ENCODE results near the gene MYORG.
A peak's percentile ranks its signal among the peaks of the same experiment; 100 is the strongest.

MYORG gene

DNA sequence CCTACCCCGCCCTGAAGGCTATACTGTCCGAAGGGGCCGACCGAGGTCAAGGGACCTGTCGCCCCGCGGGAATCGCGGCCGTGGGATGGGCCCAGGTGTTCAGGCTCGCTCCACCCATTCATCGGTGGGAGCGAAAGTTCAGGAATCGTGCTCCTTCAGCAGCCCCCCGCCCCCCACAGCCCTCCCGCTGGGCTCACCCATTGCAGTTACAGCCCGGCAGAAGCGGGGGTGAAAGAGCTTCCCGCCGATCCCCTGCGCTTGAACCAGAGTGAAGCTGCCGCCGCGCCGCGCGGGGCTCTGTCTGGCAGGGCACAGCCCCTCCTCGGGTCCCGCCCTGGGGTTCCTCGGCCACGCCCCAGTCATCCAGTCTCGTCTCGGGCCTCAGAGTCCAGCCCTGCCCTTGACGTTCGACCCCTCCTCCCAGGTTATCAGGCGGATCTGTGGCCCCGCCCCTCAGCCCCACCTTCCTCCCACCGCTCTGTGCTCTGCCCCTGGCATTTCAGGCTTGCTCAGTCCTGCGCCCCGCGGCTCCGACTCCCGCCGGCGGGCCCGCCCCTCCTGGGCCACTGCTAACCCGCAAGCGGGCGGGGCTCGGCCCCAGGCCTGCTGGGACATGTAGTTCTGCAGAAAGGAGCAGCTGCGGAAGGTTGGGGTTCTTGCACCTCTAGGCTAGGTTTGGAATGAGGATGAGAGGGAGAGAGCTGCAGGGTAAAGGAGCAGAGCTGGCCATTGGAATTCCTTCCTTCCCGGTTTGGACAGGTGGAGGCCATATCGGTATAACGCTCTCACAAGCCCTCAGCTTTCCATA is at the start of gene MYORG:
Gene MYORG (minus strand): TSS at position 303 of the 808 bp plus-strand sequence. CDS start 3,955 bp downstream, outside the sequence.
- peak; percentile 94 for DNase-seq

DNA sequence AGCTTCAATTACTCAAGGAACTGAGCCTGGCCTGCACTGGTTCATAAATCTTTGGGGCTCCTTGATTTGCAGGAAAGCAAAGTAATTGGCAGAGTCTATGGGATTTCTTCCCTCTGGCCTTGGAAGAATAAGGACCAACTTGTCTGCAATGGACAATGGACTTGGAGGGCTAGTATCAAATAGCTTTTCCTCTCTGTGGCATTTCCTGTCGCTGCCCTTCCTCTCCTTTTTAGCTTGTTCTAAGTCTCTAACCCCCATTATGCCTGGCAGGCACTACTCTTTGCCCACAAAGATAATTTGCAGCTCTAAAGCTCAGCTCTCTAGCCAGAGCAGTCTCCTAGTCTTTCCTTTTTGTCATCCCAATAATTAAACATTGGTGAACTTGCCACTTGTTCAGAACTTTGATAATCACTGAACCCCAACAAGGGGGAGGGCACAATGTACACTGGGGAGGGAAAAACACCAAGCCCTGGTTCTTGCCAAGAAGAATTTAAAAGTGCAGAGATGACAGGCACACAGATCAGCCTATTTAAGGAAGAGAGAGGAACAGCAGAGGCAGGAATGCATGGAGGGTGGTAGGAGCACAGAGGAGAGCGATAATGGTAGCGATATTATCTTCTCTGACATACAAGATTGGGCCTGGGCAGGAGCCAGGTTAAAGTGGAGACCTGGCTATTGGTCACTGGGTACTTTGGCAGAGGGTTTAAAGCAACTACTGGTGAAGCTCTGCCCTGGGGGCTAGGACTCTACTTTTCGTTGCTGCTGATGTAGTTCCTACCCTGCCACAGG is 43.2 kb upstream of the MYORG start:
- no peak for DNase-seq

DNA sequence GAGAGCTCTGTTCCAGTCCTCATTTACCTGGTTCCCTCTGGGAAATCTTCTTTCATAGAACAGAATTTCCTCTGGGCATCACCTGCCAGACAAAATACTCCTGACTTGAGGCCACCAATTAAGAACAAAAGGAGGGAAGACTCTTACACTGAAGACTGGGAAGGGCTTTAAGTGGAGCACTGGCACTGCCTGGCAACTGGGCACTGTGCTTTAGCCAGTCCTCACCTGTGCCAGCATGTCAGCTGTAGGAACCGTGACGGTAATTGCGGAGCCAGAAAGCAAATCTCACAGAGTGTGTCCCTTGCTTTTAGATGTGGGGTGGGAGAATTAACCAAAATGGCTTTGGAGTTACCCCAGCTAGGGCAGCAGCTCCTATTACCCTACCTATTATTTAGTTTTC is 41.0 kb upstream of the MYORG start:
- DNase-seq, result no peak

DNA sequence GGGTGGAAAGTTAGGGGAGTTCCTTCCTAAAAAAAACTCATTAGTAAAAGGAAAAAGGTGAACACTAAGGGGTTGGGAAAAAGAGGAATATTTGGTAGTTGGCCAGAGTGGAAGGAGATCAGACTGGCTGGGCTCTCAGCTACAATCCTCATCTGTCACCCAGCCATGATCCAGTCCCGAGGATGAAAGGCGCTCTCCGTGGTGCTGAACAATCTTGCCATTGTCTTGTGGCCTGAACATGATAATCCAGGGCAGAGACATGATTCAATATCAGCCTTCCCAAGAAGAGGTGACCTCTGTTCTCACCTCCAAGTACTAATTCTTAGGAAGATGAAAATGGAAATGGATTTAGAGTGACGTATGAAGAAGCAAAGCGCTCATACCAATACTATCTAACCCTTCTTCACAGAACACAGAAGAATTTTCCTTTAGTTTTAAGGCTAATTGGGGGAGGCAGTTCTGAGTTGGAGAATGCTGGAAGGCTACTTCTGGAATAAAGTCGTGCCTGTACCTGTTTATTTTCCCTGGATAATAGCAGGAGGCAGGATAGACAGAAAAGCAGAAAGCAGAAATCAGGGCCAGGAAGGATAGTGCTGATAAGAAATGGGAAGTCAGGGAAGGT is 36.6 kb upstream of the MYORG start:
- no peak for DNase-seq

DNA sequence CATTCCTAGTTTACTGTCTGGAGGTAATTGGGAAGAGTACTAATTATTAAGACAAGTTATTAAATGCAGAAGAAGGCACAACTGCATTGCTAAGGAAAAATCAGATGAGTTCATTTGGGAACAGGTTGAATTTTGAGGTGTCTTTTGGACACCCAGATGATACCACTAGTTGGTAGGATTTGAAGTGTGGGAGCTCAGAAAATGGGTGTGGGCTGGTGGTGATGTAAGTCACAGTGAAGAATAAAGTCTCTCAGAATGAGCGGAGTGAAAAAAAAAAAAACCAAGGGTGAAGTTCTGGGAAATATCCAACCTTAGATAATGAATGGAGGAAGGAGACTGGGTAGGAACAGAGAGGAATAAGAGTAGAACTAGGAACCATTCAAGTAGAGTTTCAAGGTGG is 35.6 kb upstream of the MYORG start:
- DNase-seq, result no peak

DNA sequence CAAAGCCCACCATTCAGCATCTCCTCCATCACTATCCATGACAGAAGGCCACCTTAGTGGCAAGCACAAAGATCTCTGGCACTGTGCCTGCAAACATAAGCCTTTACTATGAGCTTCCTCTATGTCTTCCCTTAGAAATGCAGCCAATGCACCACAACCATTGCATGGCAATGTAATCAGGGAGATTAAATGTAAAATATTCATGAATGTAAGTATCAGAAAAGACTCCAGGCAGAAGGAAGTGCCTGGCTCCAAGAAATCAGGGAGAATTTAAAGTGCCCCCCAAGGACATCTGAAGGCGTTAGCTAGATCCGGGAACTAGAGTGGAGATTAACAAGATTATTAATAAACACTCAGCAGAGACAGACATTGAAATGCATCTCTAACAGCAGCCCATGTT is 32.5 kb upstream of the MYORG start:
- no peak for DNase-seq

DNA sequence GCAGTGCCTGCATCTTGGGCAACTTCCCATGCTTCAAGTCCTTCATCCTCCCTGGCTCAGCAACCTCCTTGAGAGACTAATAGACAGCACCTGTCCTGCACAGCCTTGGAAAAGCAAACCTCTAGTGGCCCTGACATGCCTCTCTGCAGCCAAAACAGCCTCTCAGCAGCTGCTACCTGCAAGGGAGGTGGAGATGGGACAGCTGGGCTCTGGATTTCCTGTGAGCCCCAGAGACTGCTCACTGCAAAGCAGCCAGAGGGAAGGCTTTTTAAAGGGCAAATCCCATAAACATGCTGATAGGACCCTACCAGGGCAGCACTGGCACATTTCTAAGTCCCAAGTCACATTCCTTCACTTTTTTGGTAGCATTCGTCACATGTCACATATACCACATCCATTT is 31.5 kb upstream of the MYORG start:
- DNase-seq, result no peak

DNA sequence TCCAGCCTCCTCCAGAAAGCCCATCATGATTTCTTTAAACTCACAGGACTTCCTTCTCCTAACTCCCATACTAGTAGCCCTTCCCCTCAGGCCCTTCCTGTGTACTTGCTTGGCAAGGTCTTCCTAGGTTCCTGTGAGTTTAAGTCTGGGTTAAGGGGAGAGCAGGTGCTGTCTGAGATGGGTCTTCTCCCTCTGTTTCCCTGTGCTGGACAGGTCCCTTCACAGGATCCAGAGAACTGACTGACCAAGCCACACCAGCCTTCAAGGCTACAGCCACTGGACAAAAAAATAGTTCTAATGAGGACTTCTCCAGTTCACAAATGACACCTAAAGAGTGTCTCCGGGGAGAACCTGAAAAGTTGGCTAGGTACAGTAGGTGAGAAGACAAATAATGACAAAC is 29.5 kb upstream of the MYORG start:
- DNase-seq, result no peak

DNA sequence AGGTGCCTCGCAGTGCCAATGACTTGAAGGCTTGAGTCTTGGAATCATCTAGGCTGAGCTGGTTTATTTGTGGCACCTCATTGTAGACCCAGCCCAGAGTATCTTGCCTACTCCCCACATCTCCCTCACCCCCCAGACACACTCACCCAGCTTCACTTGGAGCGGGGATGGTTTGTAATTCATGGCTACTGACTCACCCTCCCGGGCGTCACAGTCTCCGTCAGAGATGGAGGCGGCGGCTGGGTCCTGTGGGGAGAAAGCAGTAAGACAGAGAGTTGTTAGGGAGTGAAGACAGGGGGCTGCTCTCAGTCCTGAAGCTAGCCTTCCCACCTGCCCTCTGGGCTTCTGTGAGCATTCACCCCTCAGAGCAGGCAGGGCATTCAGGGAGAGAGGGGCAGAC is 29.0 kb upstream of the MYORG start:
- no peak for DNase-seq

DNA sequence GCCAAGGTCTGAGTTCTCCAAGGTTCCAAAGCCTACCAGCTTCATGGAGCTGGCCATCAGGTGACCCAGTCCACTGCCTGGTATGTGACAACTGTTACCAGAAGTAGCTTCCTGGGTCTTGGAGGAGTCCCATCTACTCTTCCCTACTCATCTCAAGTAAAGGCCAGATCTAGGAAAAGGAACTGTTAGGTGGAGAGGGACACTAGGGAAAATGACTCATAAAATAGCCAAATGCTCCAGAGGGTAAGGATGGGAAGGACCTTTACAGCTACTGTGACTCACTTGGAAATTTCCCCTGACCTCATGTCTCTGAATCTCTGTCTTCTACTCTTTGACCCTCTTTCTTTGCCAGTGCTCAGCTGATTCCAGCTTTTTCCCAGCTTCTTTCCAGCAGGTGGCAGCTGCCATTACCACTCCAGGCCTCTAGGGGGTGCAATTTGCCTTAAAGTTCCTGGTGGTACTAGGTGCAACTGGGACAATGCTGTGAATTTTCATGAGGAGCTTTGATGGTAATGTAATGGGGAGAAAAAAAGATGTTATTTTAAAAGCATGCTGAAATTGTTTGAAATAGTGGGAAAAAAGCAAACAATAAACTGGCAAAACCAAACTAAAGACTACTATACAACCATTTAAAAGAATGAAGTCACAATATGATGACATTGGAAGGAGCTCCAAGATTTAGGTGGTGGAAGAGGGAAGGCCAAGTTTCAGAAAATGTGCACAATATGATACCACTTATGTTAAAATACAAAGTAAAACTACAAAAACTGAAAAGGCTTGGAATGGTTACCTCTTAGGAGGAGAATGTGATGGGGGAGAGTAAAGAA is 27.1 kb upstream of the MYORG start:
- DNase-seq, result peak; percentile 65

DNA sequence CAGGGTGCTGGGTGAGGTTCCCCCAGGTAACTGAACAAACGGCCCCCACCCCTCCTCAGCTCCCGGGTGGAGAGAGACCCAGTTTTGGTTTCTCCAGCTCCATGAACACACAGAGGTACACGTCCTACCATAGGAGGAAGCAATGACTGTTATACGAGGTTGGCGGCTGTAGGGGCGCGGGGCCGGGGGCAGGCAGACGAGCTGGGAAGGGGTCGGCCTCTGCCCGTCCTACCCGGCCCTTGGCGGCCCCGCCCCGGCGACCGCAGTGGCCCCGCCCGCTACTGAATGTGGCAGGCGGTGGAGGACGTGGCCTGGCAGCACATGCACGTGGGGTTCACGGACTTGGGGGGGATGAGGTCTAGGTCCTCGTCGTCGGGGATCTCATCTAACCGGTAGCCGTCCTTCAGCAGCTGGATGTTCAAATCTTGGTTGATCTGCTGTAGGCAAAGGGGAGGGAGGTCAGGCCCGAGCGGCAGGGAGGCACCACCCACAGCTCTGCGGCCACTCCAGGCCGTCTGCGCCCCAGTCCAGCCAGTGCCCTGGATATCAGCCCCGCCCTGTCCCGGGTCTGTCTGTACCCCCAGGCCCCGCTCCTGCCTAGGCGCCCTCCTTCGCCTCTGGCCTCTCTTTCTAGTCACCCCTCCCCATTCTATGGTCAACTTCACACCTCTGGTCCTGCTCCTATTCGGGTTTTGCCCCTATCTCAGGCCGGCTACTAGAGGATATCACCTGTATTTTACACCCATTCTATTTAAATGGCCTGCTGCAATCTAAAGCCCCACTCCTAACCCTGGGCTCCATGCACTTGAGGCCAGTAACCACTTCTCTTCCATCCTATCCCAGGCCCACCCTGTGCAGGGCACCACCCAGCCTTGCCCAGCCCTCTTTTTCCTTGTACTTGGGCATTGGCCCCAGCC is 24.2 kb upstream of the MYORG start:
- no peak for DNase-seq

DNA sequence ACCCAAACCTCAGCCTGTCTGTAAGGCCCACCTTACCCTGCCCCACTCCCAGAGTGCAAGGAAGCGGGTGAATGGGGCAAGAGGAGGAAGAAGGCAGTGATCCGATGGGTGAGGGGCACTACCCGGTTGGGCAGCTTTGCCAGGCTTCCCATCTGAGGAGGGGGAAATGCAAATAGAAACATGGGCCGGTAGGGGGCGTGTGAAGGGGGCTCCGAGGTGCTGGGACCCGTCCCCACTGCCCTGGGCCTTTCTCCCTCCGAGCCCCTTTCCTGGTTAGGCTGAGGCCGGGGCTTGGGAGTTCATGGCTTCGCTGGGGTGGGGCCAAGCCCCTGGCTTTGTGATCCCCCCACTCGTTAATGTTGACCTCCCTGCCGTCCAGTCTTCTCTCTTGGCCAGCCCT is 23.6 kb upstream of the MYORG start:
- DNase-seq, result no peak

DNA sequence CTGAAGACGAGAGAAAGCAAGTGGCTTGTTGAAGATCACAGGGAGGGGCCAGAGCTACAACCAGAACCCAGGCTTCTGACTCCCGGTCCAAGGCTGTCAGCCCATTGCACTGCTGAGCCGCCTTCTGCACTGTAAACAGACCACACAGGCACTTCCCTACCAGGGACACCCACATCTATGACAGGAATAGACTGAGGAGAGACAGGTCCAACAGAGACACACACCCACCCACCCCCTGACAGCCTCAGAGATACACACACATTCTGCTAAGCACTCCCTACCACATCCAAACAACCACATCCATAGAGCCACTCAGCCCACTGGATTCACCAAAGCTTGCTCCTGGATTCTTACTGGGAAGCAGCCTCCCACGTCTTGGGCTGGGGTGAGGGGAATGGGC is 23.0 kb upstream of the MYORG start:
- DNase-seq, result no peak

DNA sequence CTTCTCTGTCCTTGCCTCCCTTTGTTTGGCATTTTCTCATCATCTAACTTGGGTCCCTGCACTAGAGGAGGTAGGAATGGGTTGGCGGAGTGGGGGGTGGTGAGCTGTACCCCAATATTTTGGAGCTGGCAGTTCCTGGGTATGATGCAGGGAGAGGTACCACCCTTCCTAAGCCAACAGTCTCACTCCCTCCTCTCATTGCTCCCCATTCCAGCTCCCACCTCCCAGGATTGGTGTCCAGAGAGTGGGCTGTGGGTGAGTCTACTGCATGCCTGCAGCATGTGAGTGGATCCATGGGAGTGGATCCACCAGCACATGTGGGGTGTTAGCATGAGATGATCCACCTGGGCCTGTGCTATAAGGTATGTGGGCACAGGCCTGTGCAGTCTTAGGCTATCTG is 22.2 kb upstream of the MYORG start:
- DNase-seq, result no peak

DNA sequence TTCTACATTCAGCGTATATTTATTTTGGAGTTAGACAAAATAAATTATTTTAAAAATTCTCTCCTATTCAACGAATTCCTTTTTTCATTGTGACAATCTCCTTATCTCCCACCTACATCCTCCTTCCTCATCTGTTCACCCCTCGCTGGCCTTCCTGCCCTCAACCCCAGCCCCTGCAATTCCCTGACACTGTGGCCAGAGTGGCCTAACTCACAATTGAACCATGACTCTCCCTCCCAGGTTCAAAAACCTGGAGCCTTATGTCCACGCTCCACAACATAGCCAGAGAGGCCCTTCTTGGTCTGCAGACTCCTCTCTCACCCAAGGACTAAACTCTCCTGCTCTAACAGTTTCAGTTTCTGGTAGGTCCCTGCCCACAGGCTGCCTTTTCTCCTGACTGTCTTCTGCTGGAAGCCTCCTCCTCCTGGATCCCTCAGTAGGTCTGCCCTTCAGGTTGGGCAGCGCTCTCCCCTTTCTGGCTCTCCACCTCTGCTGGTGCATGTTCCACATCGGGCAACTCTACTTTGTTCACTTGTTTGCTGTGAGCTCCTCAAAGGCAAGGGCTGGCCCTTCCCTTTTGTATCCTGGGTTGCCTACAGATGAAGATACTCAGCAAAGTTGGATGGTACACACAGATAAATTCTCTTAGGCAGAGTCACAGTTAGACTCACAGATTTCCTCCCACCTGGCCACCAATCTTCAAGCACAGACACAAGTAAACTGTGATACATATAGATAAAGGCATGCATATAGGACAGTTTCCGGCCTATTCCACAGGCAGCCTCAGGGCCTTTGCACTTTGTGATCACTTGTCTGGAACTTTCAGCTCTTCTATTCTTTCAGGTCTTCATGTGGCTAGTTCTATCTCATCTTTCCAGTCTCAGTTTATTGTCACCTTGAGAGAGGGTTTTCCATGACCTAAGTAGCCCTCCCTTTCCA is 19.8 kb upstream of the MYORG start:
- DNase-seq, result no peak

DNA sequence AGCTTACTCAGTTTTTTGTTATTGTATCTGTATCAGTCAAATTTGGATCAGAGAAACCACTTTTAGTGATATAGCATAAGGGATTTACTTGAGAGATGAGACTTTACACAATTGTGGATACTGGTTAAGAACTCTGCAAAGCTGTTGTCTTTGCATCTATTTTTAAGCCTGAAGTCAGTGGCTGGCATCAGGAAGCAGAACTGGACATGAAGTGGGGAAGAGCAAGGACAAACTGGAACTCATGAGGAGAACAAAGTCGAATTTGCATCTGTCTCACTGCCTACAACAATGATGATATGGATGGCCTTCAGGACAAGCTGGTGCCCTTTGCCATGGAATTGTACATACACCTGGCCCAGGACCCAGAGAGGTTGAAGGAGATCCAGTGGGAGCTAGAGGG is 15.8 kb upstream of the MYORG start:
- DNase-seq, result no peak

DNA sequence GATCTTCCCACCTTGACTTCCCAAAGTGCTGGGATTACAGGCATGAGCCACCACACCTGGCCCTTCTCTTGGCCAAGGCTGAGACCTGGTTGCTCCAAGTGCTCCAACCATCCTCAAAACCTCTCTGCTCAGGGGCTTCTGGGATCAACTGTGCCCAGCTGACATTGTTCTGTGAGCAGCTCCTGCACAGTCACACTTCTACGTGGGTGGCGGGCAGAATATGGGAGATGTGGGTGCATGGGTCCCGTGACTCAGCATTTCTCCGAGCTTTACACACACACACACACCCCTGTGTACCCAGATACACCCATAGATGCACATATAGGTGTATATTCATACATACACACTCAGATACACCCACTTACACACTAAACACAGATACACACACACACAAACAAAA is 10.5 kb upstream of the MYORG start:
- DNase-seq, result no peak

DNA sequence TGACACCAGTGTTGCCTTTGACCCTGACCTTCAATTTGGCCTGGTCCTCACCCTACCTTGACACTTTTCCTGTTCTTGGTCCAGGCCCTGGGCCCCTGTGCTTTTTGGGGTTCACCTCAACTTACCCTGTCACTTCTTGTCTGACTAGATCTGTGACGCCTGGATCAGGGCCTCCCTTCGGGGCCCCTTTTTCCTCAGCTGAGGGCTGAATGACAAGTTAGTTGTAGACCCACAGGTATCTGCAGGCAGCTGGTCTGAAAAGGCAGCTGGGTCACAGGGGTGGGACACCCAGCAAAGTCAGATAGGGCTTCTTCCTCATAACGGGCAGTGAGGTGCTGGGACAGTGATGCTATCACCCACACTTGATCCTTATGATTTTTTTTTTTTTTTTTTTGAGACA is 10.0 kb upstream of the MYORG start:
- DNase-seq, result no peak

DNA sequence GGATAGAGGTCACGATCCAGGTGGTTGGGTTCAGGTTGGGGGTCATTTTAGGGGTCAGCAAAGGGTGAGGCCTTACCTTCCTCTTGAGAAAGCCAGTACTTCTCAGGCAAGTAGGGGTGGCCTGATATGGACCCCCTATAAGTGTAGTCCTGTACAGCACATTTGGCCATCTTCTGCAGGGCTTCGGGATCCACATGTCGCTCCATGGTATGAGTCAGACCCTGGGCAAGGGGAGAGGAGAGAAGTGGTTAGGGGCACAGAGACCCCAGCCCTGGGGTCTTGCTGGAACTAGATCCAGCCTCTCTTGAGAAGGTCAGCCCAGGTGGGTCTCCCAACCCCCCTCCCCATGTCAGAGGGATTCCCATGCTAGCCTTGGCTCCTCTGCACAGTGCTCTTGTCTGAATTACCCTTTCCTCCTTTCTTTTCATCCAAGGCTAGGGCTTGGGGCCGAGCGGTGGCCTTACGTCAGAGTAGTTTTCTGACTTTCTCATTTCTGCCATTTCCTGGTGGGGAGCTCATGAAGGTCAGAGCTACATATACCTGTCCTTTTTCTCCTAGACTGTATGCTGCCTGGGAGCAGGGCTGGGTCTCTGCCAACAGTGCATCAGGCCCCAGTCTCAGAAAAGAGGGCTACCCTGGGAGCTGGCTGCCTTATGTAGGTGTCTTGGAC is 9.0 kb upstream of the MYORG start:
- DNase-seq, result no peak

All from NCI-H1694 treated with DMSO at 0.1 percent for 48 hours (cell line).